Keratinocyte (primary cell): ENCODE data around the gene BAG3. TPM values are rescaled to one million over a fixed set of nuclear protein-coding genes. Genes with fewer than 3 reads are reported as not detected.

ENCODE experiments used
- DNase-seq: peaks from one replicate; pipeline ENCODE4 v3.0.0-alpha.2; 2011; ENCODE audit warnings: low read depth, missing footprints, low spot score
- FAIRE-seq: peaks from 2 replicates; lab custom pipeline; 2011; peaks lifted over from hg19 to GRCh38; lab: Jason Lieb, UNC
- H2AFZ ChIP-seq: 2 replicates; pipeline ENCODE4 v1.6.0; 2012; ENCODE audit warnings: low read length, control low read depth, inconsistent platforms; ENCODE audit not compliant: control insufficient read depth
- H3K27ac ChIP-seq: 2 replicates; pipeline ENCODE4 v1.5.1; 2011; ENCODE audit warnings: low read length; ENCODE audit not compliant: control insufficient read depth, insufficient read depth
- H3K27me3 ChIP-seq: 3 replicates; pipeline ENCODE4 v1.6.0; 2011; ENCODE audit warnings: low read length; ENCODE audit not compliant: control insufficient read depth, insufficient read depth; ENCODE audit errors: extremely low read depth
- H3K36me3 ChIP-seq, 2 experiments: 2 replicates in 1 of 2; 3 replicates in 1 of 2; pipeline ENCODE4 v1.5.1; 2011; ENCODE audit warnings: low read length in 2 of 2, mild to moderate bottlenecking in 1 of 2; ENCODE audit not compliant: control insufficient read depth in 2 of 2, insufficient read depth in 2 of 2; ENCODE audit errors: extremely low read depth in 1 of 2
- H3K4me1 ChIP-seq: 3 replicates; pipeline ENCODE4 v1.5.1; 2011; ENCODE audit warnings: low read length; ENCODE audit not compliant: control insufficient read depth, insufficient read depth; ENCODE audit errors: extremely low read depth
- H3K4me2 ChIP-seq: 3 replicates; pipeline ENCODE4 v1.6.0; 2011; ENCODE audit warnings: low read depth, low read length; ENCODE audit not compliant: control insufficient read depth, insufficient read depth; ENCODE audit errors: extremely low read depth
- H3K4me3 ChIP-seq, 3 experiments: fragments of 200-600 bp in 1 of 3; sonication (generic) in 1 of 3; 2 replicates in 2 of 3; 3 replicates in 1 of 3; pipeline ENCODE4 v1.5.1; 2011 to 2016; ENCODE audit warnings: low read length in 3 of 3, mild to moderate bottlenecking in 3 of 3, control low read depth in 2 of 3, inconsistent platforms in 1 of 3, low read depth in 1 of 3, mixed read lengths in 1 of 3, mixed run types in 1 of 3, moderate library complexity in 1 of 3; ENCODE audit not compliant: control insufficient read depth in 2 of 3, insufficient read depth in 2 of 3; ENCODE audit errors: extremely low read depth in 1 of 3
- H3K79me2 ChIP-seq: 2 replicates; pipeline ENCODE4 v1.6.0; 2012; ENCODE audit warnings: low read length; ENCODE audit not compliant: control insufficient read depth, insufficient read depth
- H3K9ac ChIP-seq: 3 replicates; pipeline ENCODE4 v1.6.0; 2011; ENCODE audit warnings: low read length; ENCODE audit not compliant: control insufficient read depth, insufficient read depth; ENCODE audit errors: extremely low read depth
- H3K9me1 ChIP-seq: 3 replicates; pipeline ENCODE4 v1.6.0; 2011; ENCODE audit warnings: low read length; ENCODE audit not compliant: control insufficient read depth, insufficient read depth; ENCODE audit errors: extremely low read depth
- H3K9me3 ChIP-seq: 2 replicates; pipeline ENCODE4 v1.5.1; 2012; ENCODE audit warnings: low read depth, low read length; ENCODE audit not compliant: control insufficient read depth
- H4K20me1 ChIP-seq: 3 replicates; pipeline ENCODE4 v1.6.0; 2011; ENCODE audit warnings: low read length; ENCODE audit not compliant: control insufficient read depth, insufficient read depth; ENCODE audit errors: extremely low read depth
- EZH2 ChIP-seq: IDR thresholded peaks from one replicate; pipeline ENCODE4 v1.6.1; 2012; ENCODE audit warnings: inconsistent platforms, mild to moderate bottlenecking, low read length, moderate library complexity
- dilution Hi-C: fragments of 300-500 bp; cut with MboI; formaldehyde crosslinking; loops from one replicate; pipeline ENCODE4 v1.7.0; 2020; ENCODE audit warnings: low sequenced_read_pairs; ENCODE audit not compliant: extremely low pct_ligation_motif_present
- polyA plus RNA-seq, 5 experiments: library from polyadenylated mRNA; depleted of rRNA in 3 of 5; stranded (reverse) in 3 of 5; stranded (forward) in 1 of 5; unstranded in 1 of 5; fragments of >200 nt; gene quantifications; 1 replicate in 1 of 5; 2 replicates in 3 of 5; 3 replicates in 1 of 5; pipeline versions ENCODE4 v1.2.1 to v1.2.3, GENCODE V29; 2011 to 2012; ENCODE audit warnings: missing spikeins in 2 of 5, low read depth in 1 of 5, low replicate concordance in 1 of 5
- TF ChIP-seq, protein P1 (sequence below), 3 experiments: IDR thresholded peaks in 1 of 3; conservative IDR thresholded peaks in 1 of 3; optimal IDR thresholded peaks in 1 of 3; 2 replicates in 2 of 3; 3 replicates in 1 of 3; pipeline versions ENCODE3 to v1.5.1; 2011; ENCODE audit warnings: low read length in 3 of 3, mild to moderate bottlenecking in 3 of 3, moderate library complexity in 2 of 3, control low read depth in 1 of 3, inconsistent platforms in 1 of 3; ENCODE audit not compliant: insufficient read depth in 2 of 3; ENCODE audit errors: extremely low read depth in 1 of 3

The BAG3 gene
- polyA plus RNA-seq, 1 donor (not counting 4 experiments of a cell fraction or from before 2014, with no cell fraction given) = 26.2 TPM

DNA sequence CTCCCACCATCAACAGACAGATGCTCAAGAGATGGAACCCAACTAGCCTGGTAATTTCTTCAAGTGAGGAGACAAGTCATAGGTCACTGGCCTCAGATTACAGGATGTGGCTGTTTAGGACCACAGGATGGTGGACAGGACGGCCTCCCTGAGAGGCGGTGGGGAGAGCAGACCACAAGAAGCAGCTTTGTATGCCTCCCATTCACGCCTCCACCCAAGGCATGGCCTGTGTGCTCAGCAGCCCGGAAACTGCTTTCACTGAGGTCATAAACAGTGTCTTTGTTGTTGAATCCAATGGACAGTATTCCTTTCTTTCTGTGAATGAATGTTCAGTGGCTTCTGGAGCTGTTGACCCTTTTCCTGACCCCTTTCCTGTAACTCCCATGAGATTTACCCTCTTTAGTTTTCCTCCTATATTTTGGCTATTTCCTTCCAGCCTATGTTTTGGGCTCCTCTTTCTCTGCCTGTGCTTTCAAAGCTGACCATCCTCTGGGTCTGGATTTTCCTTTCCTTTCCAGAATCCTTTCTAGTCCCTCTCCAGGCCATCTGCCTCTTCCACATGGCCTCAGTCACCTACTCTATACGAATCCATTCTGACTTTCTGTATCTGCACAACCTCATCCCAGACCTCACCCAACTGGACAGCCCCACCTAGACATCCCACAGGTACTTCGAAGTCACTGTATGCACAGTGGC, 42.2 kb downstream of the BAG3 start:
- Histone ChIP-seq H3K9ac (no peak overlapping the region), H3K27ac (no peak overlapping the region), H3K4me3 (no peak overlapping the region), H3K9me1 (no peaks in the 10 kb centered on the region), H3K4me1 (peaks cover 1% of the 10 kb centered on the region), H2AFZ (no peak overlapping the region), H3K36me3 (no peaks in the 10 kb centered on the region), H3K27me3 (no peaks in the 10 kb centered on the region), H3K4me2 (no peak overlapping the region), H3K79me2 (no peaks in the 10 kb centered on the region), H4K20me1 (no peaks in the 10 kb centered on the region), H3K9me3 (no peaks in the 10 kb centered on the region)
- TF ChIP-seq, protein P1, sequence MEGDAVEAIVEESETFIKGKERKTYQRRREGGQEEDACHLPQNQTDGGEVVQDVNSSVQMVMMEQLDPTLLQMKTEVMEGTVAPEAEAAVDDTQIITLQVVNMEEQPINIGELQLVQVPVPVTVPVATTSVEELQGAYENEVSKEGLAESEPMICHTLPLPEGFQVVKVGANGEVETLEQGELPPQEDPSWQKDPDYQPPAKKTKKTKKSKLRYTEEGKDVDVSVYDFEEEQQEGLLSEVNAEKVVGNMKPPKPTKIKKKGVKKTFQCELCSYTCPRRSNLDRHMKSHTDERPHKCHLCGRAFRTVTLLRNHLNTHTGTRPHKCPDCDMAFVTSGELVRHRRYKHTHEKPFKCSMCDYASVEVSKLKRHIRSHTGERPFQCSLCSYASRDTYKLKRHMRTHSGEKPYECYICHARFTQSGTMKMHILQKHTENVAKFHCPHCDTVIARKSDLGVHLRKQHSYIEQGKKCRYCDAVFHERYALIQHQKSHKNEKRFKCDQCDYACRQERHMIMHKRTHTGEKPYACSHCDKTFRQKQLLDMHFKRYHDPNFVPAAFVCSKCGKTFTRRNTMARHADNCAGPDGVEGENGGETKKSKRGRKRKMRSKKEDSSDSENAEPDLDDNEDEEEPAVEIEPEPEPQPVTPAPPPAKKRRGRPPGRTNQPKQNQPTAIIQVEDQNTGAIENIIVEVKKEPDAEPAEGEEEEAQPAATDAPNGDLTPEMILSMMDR (optimal IDR thresholded peaks at IDR 0.05 in 1 of 3, IDR thresholded peaks at IDR 0.05 in 1 of 3, conservative IDR thresholded peaks at IDR 0.05 in 1 of 3; ENCODE audit: extremely low read depth in 1 of 3, insufficient read depth in 2 of 3, low read length in 3 of 3) = no peak
- no peak for TF ChIP-seq EZH2
- DNase-seq (no peak), FAIRE-seq (no peak)
- dilution Hi-C loops = no loop called here

DNA sequence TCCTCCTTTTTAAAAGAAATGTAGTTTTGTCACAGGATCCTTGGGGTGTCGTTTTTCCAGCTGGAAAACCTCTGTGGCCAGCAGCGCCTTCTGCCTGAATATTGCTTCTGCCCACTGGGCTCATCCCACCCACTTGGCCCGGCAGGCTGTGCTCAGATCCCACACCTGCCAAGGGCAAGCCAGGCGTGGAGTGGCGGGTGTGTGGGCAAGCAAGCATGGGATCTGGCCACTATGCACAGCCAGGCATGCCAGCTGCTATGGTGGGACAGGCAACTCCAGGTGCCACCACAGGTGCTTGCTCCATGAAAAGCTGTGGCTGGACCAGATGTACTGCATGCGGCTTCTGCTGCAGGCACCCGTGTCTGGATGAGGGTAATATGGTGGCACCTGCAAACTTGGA, 43.4 kb downstream of the BAG3 start:
- FAIRE-seq (no peak), DNase-seq (no peak)
- Histone ChIP-seq H3K4me1 (no peaks in the 10 kb centered on the region), H2AFZ (no peak overlapping the region), H3K4me3 (no peak overlapping the region), H4K20me1 (no peaks in the 10 kb centered on the region), H3K27me3 (no peaks in the 10 kb centered on the region), H3K9me1 (no peaks in the 10 kb centered on the region), H3K4me2 (no peak overlapping the region), H3K9ac (no peak overlapping the region), H3K36me3 (no peaks in the 10 kb centered on the region), H3K79me2 (no peaks in the 10 kb centered on the region), H3K9me3 (no peaks in the 10 kb centered on the region), H3K27ac (no peak overlapping the region)
- dilution Hi-C loops = no loop called here
- TF ChIP-seq, protein P1 (optimal IDR thresholded peaks at IDR 0.05 in 1 of 3, IDR thresholded peaks at IDR 0.05 in 1 of 3, conservative IDR thresholded peaks at IDR 0.05 in 1 of 3; ENCODE audit: extremely low read depth in 1 of 3, insufficient read depth in 2 of 3, low read length in 3 of 3) = no peak
- TF ChIP-seq EZH2 = no peak
